ENCODE data around the gene NPL.

NPL gene, protein sequence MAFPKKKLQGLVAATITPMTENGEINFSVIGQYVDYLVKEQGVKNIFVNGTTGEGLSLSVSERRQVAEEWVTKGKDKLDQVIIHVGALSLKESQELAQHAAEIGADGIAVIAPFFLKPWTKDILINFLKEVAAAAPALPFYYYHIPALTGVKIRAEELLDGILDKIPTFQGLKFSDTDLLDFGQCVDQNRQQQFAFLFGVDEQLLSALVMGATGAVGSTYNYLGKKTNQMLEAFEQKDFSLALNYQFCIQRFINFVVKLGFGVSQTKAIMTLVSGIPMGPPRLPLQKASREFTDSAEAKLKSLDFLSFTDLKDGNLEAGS

DNA sequence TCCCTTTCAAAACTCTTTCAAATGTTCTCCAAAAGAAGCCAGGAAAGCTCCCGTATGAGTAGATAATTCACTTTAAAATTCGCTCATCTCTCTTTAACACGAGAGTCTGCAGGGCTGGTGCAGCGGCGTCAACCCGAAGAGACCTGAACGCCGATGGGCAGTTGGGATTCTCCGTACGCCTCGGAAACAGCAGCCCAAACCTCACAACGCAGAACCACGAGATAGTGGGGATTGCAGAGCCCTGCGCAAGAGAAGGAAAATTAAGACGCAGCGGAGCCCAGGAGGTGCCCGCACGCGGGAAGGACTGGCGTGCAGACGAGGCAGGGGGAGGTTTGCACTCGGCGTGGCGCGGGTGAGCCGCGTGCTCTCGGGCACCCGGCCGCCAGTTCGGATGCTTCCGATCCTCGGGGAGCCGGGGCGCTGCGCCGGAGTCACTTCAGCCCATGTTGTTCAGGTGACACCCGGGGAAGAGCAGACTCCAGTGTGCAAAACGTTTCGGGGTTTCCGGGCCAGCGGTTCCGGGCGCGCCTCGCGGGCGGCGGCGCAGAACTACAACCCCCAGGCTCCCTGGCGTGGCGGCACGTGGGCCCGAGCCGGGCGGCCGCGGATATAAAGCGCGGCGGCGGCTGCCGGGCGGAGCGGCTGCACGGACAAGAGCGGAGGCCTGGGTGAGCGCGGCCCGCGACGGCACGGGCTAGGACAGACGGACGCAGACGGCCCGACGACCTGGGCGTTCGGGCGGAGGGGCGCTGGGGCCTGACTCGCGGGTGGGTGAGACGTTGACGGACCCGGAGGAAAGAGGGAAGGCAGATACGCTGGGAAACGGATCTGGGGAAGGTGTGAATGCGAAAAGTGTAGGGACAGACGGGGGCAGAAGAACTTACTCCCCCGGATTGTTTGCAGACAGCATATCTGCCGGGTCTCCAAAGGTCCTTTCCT lies at the start of gene NPL:
Gene NPL, plus strand, starts transcription at position 636 of the 939 bp plus-strand sequence. CDS start 4,599 bp downstream, outside the sequence.
- peak; percentile 63 to 75 for DNase-seq (ENCODE audit: low read depth in 2 of 2)

- no peak for DNase-seq (ENCODE audit: low read depth in 2 of 2)
Observed at GRCh38 chr1:182740120-182740519, 49.5 kb upstream of the NPL start.

- DNase-seq (ENCODE audit: low read depth in 2 of 2): no peak
Observed at GRCh38 chr1:182742780-182743179, 46.8 kb upstream of the NPL start.

DNA sequence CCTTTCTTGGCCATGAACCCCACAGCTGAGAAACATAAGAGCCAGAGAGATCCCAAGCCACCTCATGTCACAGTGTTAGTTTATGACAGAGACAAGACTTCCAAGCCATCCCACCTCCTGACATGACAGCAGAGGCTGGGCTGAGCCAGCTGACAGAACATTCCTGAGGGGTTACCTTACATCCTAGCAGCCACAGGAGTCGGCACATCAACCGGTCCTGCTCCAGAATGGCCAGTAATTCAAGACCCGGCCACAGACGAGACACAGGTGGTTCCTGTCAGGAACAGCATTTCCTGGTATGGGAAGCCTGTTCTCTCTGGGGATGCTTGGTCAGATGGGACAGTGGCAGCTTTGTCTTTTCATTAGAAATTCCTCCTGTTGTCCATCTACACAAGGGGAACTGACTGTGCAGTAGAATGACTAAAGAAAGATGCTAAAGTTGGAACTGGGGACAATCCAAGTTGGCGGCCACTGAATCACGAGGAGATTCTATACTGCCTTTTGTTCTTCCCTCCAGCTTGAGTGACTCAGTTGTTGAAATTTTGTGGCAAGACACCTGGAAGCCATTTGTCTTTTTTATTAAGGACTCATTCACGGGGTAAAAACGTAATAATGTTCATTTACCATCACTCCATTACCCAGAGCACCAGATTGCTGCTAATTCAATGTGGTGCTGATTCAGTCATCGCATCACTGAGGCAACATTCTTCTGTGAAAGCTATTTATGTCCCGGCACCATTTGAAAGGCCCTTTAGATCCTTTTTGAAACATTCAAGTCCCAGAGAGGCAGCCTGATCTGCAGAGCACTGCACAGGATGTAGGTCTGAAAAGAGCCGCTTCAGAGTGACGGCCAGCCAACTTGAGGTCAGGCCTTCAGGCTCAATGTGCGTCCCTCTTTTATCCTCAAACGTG lies 37.2 kb upstream of the NPL start:
- no peak for DNase-seq (ENCODE audit: low read depth in 2 of 2)

DNA sequence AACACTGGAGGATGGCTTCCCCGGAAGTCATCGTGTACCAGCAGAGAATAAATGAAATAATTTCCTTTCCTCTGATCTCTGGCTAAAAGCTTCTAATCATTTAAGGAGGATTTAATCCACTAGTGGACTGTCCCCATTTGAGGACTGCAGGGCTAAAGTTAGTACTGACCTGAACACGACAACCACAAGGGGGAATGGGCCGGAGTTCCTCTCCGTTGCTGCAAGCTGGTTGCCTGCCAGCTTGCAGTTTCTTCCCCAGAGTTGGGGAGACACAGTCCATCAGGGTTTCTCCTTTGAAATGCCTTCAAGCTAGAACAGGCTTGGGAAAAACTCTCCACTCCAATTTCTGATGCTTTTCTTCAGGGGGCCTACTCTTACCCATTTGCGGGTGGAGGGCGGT lies 35.5 kb upstream of the NPL start:
- DNase-seq (ENCODE audit: low read depth in 2 of 2): no peak

DNA sequence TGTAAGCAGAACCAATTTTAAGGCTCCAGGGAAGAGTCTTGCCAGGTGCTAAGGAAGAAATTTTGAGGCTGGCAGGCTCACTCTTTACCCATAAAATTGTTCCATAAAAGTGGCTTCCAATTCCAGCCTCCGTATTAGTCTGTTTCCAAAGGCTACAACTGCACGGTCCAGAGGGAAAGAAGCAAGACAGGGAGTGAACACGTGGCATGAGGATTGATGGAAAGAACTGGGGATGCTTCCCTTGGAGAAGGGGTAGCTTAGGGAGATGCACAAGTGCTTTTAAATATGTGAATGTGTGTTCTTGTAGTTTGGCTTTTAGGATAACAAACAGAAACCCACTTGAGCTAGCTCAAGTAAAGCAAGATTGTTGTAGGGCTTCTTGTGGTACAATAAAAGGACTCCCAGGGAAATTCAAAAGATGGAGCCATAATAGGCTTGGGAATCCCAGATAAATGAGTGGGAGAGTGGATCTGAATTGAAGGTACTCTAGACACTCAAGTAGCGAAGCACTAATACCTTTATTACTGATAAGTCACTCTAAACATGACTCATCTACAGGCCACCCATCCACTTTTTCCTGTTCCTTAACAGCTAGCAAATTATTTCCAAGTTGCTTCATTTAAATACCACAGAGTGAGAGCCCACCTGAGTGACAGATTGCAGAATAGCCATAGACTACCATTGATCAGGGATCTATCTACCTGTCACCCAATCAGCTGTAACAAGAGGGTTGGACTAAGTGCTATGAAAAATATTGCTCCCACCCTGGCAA lies 34.8 kb upstream of the NPL start:
- DNase-seq (ENCODE audit: low read depth in 2 of 2): no peak

DNA sequence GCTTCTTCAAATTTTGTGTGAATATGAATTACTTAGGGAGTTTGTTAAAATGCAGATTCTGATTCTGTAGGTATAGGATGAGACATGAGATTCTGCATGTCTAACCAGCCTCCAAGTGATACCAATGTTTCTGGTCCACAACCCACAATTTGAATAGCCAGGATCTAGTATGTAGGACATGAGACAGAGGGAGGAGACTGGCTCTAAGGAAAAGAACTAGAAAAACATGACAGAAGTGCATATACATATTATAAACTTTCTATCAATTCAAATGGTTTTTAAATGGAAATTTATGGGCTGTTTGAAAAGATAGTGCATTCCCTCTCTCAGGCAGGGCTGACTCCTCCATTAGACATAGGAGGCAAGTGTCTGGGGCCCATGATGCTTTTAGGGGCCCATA lies 33.9 kb upstream of the NPL start:
- DNase-seq (ENCODE audit: low read depth in 2 of 2): no peak

- no peak for DNase-seq (ENCODE audit: low read depth in 2 of 2)
Observed at GRCh38 chr1:182756423-182756822, 33.1 kb upstream of the NPL start.

DNA sequence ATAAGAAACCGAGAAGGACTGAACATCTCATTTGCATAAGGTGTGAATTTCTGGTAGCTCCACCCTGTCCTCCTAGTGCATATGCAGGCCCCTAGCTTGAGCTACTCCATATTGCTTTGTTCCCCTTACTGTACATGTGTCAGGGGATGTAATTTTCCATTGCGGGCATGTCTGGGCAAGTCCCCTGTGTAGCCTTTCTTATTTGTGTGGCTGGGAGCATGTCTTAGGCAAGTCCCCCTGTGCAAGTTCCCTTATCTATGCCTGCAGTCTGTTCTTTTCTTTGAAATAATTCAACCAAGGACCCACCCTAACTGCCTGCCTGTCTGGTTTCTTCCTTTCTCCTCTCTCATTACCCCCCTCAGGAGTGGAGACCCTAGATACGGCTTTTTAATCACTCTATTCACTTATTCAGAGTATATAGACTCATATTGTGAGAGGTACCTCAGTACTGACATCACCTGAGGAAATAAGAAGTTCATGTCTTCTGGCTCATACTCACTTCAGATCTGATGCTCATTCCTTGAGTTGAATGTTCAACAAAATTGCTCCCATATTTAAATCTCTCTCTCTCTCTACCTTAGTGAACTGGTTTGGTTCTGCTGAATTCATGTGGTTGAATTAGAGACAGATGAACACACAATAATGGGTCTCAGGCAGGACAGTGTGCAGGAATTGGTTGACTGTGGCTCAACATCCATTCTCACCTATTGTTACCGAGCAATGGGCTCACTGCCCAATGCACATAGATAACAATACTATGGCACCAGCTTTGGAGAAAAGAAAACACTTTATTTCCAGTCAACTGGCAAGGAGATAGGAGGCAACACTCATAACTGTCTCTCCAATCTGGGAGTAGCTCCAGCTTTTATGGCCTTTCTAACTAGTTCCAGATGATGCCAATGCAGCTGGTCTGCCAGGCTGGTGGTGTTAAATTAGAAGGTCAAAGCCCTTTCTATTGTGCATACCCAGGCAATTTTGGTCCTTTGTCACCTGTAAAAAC lies 27.9 kb upstream of the NPL start:
- no peak for DNase-seq (ENCODE audit: low read depth in 2 of 2)

DNA sequence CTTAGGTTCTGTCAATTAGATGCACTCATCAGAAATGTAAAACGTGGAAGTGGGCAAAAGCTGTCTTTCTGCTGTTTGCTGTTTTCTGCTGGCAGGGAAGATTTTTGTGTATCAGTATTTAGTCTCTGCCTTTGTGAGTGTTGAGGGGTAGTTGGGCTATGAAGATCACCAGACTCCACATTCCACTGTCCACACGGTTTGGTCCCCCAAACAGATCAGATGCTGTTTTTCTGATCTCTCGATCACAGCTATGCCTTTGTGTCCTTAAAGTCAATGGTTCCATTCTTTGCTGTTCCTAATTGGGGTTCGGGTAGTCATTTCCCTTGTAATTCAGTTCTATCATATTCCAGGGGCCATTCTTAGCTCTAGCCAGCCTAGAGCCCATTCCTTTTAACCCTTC lies 27.0 kb upstream of the NPL start:
- DNase-seq (ENCODE audit: low read depth in 2 of 2): no peak

GRCh38 chr1:182764029-182764727 lies 25.4 kb upstream of the NPL start:
- no peak for DNase-seq (ENCODE audit: low read depth in 2 of 2)

GRCh38 chr1:182765391-182765790 lies 24.2 kb upstream of the NPL start:
- DNase-seq (ENCODE audit: low read depth in 2 of 2): no peak

DNA sequence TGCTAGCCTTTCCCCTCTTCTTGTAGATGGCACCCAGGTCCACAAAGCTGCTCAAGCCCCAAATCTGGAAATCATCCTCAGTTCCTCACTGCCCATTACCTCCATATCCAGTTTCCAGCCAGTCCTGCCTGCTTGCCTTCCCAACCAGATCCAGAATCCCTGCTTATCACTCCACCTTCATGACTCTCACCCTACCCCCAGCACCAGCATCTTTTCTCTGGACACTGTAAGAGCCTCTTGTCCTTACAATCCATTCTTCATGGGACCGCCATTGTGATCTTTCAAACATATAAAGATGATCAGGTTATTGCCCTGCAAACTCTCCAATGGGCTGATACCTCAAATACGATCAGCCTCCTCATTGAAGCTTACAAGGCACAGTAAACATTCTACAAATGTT lies 23.5 kb upstream of the NPL start:
- DNase-seq (ENCODE audit: low read depth in 2 of 2): no peak

- DNase-seq (ENCODE audit: low read depth in 2 of 2): no peak
Observed at GRCh38 chr1:182766881-182767645, 22.5 kb upstream of the NPL start.

- DNase-seq (ENCODE audit: low read depth in 2 of 2): no peak
Observed at GRCh38 chr1:182768963-182769362, 20.6 kb upstream of the NPL start.

- no peak for DNase-seq (ENCODE audit: low read depth in 2 of 2)
Observed at GRCh38 chr1:182770232-182770631, 19.3 kb upstream of the NPL start.

- no peak for DNase-seq (ENCODE audit: low read depth in 2 of 2)
Observed at GRCh38 chr1:182771187-182771984, 18.2 kb upstream of the NPL start.

GRCh38 chr1:182777386-182777785 lies 12.2 kb upstream of the NPL start:
- DNase-seq (ENCODE audit: low read depth in 2 of 2): no peak

All from stimulated activated CD8-positive, alpha-beta memory T cell treated with anti-CD3 and anti-CD28 coated beads, Interleukin-15, amount 100 ng/mL, for 4 hours (primary cell).